ENCODE results near the gene ANKS3. TPM values are rescaled to one million over a fixed set of nuclear protein-coding genes. Genes with fewer than 3 reads are reported as not detected.

Gene ANKS3
- total RNA-seq, 1 donor from 2014 or later: 32.0 TPM

DNA sequence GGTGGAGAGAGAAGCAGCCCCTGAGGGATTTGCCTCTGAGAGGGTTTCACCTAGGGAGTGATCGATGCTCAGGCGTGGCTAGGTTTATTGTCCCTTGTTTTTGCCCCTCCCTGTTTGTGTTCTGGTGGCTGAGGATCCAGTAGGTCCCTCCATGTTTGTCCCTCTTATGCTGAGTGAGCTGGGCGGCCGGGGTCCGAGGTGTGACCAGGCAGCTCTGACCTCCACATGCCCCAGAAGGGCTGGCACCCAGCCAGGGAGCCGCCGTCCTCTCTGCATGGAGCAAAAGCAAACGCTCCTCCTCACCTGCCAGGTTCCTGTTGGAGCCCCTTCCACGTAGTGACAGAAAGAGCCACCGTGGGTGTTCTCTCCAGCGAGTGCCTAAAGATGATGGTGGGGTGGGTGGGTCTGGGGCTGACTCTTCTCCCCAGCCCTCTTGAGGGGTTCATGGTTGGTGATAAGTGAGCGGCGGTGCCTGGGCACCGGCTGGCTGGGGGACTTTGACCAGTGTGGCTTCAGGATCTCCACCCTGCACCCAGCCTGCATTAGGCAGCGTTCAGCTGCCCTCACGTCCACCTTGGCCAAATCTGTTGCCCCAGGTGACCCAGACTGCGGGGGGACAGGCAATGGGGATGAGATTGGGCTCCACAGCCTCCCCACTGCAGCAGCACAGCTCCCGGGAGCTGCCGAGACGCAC is 54.8 kb downstream of the ANKS3 start:
- no peaks in the 10 kb centered on the region for H3K36me3 Mint-ChIP-seq (ENCODE audit: low read depth)
- H3K9me3 Mint-ChIP-seq: no peaks in the 10 kb centered on the region
- no peak overlapping the region for H3K27ac Mint-ChIP-seq (ENCODE audit: unreplicated experiment)
- H3K27me3 Mint-ChIP-seq (ENCODE audit: low read depth): no peaks in the 10 kb centered on the region
- DNase-seq (ENCODE audit: low read depth, low spot score): no peak
- no peak for TF ChIP-seq CTCF (conservative IDR thresholded peaks at IDR 0.05)
- H3K4me3 Mint-ChIP-seq: no peak overlapping the region
- H3K4me1 Mint-ChIP-seq: no peaks in the 10 kb centered on the region

DNA sequence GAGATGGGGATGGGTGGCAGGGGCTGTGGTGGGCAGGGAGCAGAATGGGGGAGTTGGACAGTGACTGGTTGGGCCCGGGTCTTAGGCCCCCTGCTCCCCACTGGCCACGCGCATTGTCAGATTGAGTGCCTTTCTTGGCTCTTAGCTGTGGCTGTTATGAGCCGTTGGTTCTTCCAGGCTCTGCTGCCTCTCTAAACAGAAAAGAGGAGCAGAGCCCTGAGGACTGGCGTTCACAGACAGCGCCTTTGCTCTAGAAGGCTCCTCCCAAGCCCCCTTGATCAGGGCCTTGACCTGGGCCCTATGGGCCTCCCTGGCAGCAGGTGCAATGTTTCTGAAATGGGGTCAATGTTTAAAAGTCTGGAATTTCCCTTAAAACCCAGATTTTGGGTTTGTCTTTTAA is 55.5 kb downstream of the ANKS3 start:
- Mint-ChIP-seq H3K9me3 (no peaks in the 10 kb centered on the region), H3K4me3 (no peak overlapping the region), H3K4me1 (peaks cover 2% of the 10 kb centered on the region), H3K27me3 (ENCODE audit: low read depth) (no peaks in the 10 kb centered on the region), H3K27ac (ENCODE audit: unreplicated experiment) (no peak overlapping the region), H3K36me3 (ENCODE audit: low read depth) (no peaks in the 10 kb centered on the region)
- no peak for DNase-seq (ENCODE audit: low read depth, low spot score)
- no peak for TF ChIP-seq CTCF (conservative IDR thresholded peaks at IDR 0.05)

DNA sequence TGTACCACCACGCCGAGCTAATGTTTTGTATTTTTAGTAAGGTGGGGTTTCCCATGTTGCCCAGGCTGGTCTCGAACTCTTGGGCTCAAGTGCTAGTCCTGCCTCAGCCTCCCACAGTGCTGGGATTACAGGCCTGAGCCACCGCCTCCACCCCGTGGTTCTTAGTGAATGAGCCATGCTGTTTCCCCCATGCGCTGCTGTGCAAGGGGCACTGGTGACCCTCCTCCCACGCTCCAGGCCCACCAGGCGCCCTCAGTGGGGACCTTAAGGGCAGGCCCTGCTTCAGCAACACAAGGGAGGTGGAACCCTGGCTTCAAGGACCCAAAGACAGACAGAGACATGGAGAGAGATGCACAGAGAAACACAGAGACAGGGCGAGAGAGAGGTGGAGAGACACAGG is 56.1 kb downstream of the ANKS3 start:
- no peak overlapping the region for H3K4me3 Mint-ChIP-seq
- peaks cover 4% of the 10 kb centered on the region for H3K4me1 Mint-ChIP-seq
- H3K27ac Mint-ChIP-seq (ENCODE audit: unreplicated experiment): no peak overlapping the region
- H3K36me3 Mint-ChIP-seq (ENCODE audit: low read depth): no peaks in the 10 kb centered on the region
- no peak for DNase-seq (ENCODE audit: low read depth, low spot score)
- H3K9me3 Mint-ChIP-seq: no peaks in the 10 kb centered on the region
- no peaks in the 10 kb centered on the region for H3K27me3 Mint-ChIP-seq (ENCODE audit: low read depth)
- TF ChIP-seq CTCF (conservative IDR thresholded peaks at IDR 0.05): no peak

GRCh38 chr16:4677390-4677789 is 56.7 kb downstream of the ANKS3 start:
- no peak for TF ChIP-seq CTCF (conservative IDR thresholded peaks at IDR 0.05)
- Mint-ChIP-seq H3K4me3 (no peak overlapping the region), H3K9me3 (no peaks in the 10 kb centered on the region), H3K36me3 (ENCODE audit: low read depth) (no peaks in the 10 kb centered on the region), H3K4me1 (peaks cover 4% of the 10 kb centered on the region), H3K27ac (ENCODE audit: unreplicated experiment) (no peak overlapping the region), H3K27me3 (ENCODE audit: low read depth) (no peaks in the 10 kb centered on the region)
- DNase-seq (ENCODE audit: low read depth, low spot score): no peak

DNA sequence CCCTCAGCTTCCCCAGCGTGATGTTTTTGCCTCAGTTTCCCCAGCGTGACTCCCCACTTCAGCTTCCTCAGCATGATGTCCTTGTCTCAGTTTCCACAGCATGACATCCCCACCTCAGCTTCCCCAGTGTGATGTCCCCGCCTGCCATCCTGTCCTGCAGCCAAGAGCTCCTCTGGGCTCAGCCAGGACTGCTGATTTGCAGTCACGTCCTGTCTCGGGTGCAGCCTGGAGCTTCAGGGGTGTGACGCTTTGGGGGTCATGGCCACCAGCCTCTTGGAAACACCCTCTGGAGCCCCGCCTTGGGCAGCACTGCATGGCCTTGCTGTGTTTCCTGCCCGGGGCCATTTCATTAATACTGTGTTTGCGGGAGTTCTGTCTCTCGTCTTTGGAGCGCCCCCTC is 57.2 kb downstream of the ANKS3 start:
- Mint-ChIP-seq H3K27ac (ENCODE audit: unreplicated experiment) (peak overlapping the region; percentile 71), H3K27me3 (ENCODE audit: low read depth) (no peaks in the 10 kb centered on the region), H3K4me3 (no peak overlapping the region), H3K9me3 (no peaks in the 10 kb centered on the region), H3K36me3 (ENCODE audit: low read depth) (no peaks in the 10 kb centered on the region), H3K4me1 (peaks cover 4% of the 10 kb centered on the region)
- DNase-seq (ENCODE audit: low read depth, low spot score): no peak
- TF ChIP-seq CTCF (conservative IDR thresholded peaks at IDR 0.05): no peak

Measured in neural crest cell (in vitro differentiated cells).